Loucy (cell line): Measurements from ENCODE around the gene GDPGP1.

ENCODE experiments used
- H2AFZ ChIP-seq: fragments of 200-600 bp; sonication (generic); 2 replicates; pipeline ENCODE4 v1.6.0; 2016; ENCODE audit warnings: antibody characterized with exemption, mild to moderate bottlenecking, low read length, moderate library complexity
- H3F3A ChIP-seq: fragments of 200-600 bp; 2 replicates; pipeline ENCODE4 v1.6.0; 2016; ENCODE audit warnings: antibody characterized with exemption, low read depth, mild to moderate bottlenecking
- H3K27me3 ChIP-seq: fragments of 200-600 bp; sonication (generic); 2 replicates; pipeline ENCODE4 v1.6.1; 2014; ENCODE audit warnings: low read length, mild to moderate bottlenecking; ENCODE audit not compliant: insufficient read depth, poor library complexity, severe bottlenecking
- H3K36me3 ChIP-seq: fragments of 200-600 bp; sonication (generic); 2 replicates; pipeline ENCODE4 v1.6.1; 2016; ENCODE audit warnings: low read length; ENCODE audit not compliant: insufficient read depth
- H3K4me1 ChIP-seq: fragments of 200-600 bp; sonication (generic); 2 replicates; pipeline ENCODE4 v1.5.1; 2014; ENCODE audit warnings: low read length, mild to moderate bottlenecking; ENCODE audit not compliant: insufficient read depth, poor library complexity, severe bottlenecking
- H3K4me2 ChIP-seq: fragments of 200-600 bp; sonication (generic); 2 replicates; pipeline ENCODE4 v1.6.0; 2014; ENCODE audit warnings: antibody characterized with exemption, low read length, low read depth, mild to moderate bottlenecking; ENCODE audit not compliant: poor library complexity, severe bottlenecking
- H3K4me3 ChIP-seq: fragments of 200-600 bp; sonication (generic); 2 replicates; pipeline ENCODE4 v1.5.1; 2014; ENCODE audit warnings: low read length, mild to moderate bottlenecking, mixed read lengths; ENCODE audit not compliant: poor library complexity, severe bottlenecking
- H3K79me2 ChIP-seq: fragments of 200-600 bp; sonication (generic); 2 replicates; pipeline ENCODE4 v1.6.1; 2014; ENCODE audit warnings: low read length; ENCODE audit not compliant: insufficient read depth
- H3K9ac ChIP-seq: fragments of 200-600 bp; sonication (generic); 2 replicates; pipeline ENCODE4 v1.6.0; 2014; ENCODE audit warnings: mild to moderate bottlenecking, low read depth, low read length, moderate library complexity; ENCODE audit not compliant: poor library complexity, severe bottlenecking
- H3K9me2 ChIP-seq: fragments of 200-600 bp; sonication (generic); replicated peaks from 2 replicates; pipeline ENCODE4 v1.6.1; 2016; ENCODE audit warnings: low read depth, low read length, mixed read lengths
- H3K9me3 ChIP-seq: fragments of 200-600 bp; sonication (generic); 2 replicates; pipeline ENCODE4 v1.6.1; 2014; ENCODE audit warnings: mild to moderate bottlenecking, antibody characterized with exemption, low read length, low read depth; ENCODE audit not compliant: insufficient read depth
- H4K20me1 ChIP-seq: fragments of 200-600 bp; sonication (generic); 2 replicates; pipeline ENCODE4 v1.6.0; 2014; ENCODE audit warnings: antibody characterized with exemption, low read length, mild to moderate bottlenecking; ENCODE audit not compliant: insufficient read depth, poor library complexity, severe bottlenecking
- CTCF ChIP-seq: fragments of 200-600 bp; sonication (generic); conservative IDR thresholded peaks from 2 replicates; pipeline ENCODE4 v1.5.1; 2014; ENCODE audit warnings: mild to moderate bottlenecking, antibody characterized with exemption, low read length
- EZH2phosphoT487 ChIP-seq: fragments of 200-600 bp; IDR thresholded peaks from 2 replicates; pipeline ENCODE4 v1.6.1; 2018; ENCODE audit warnings: antibody characterized with exemption, mild to moderate bottlenecking, moderate library complexity, borderline replicate concordance

Gene GDPGP1

GRCh38 chr15:90212221-90213098 lies 21.5 kb upstream of the GDPGP1 start:
- H4K20me1 ChIP-seq, result no peaks in the 10 kb centered on the region
- H3K36me3 ChIP-seq, result no peaks in the 10 kb centered on the region; the same call in 1 of the 2 replicates
- TF ChIP-seq CTCF, result no peak
- TF ChIP-seq EZH2phosphoT487, result no peak
- no peaks in the 10 kb centered on the region for H3K9me3 ChIP-seq
- H3K9ac ChIP-seq, result no peak overlapping the region
- H2AFZ ChIP-seq, result no peak overlapping the region
- no peaks in the 10 kb centered on the region for H3F3A ChIP-seq
- H3K4me3 ChIP-seq, result no peak overlapping the region
- peaks cover 9% of the 10 kb centered on the region for H3K4me1 ChIP-seq
- no peaks in the 10 kb centered on the region for H3K9me2 ChIP-seq
- peaks cover 27% of the 10 kb centered on the region; the same call in 1 of the 2 replicates for H3K79me2 ChIP-seq
- no peak overlapping the region for H3K4me2 ChIP-seq
- H3K27me3 ChIP-seq, result no peaks in the 10 kb centered on the region

GRCh38 chr15:90213122-90213817 lies 20.7 kb upstream of the GDPGP1 start:
- Histone ChIP-seq H3K27me3 (no peaks in the 10 kb centered on the region), H3K4me2 (no peak overlapping the region), H4K20me1 (no peaks in the 10 kb centered on the region), H3K9ac (no peak overlapping the region), H3K79me2 (peaks cover 23% of the 10 kb centered on the region; the same call in 1 of the 2 replicates), H3K4me3 (no peak overlapping the region), H3F3A (no peaks in the 10 kb centered on the region), H3K4me1 (peaks cover 9% of the 10 kb centered on the region), H3K36me3 (no peaks in the 10 kb centered on the region; the same call in 1 of the 2 replicates), H3K9me2 (no peaks in the 10 kb centered on the region), H2AFZ (no peak overlapping the region), H3K9me3 (no peaks in the 10 kb centered on the region)
- TF ChIP-seq EZH2phosphoT487, result no peak
- TF ChIP-seq CTCF, result no peak

GRCh38 chr15:90213818-90214204 lies 20.2 kb upstream of the GDPGP1 start:
- TF ChIP-seq CTCF (no peak), EZH2phosphoT487 (no peak)
- Histone ChIP-seq H3K36me3 (no peaks in the 10 kb centered on the region; the same call in 1 of the 2 replicates), H3K9me2 (no peaks in the 10 kb centered on the region), H3K4me3 (no peak overlapping the region), H2AFZ (no peak overlapping the region), H3K79me2 (peaks cover 23% of the 10 kb centered on the region; the same call in 1 of the 2 replicates), H3K4me2 (no peak overlapping the region), H3F3A (no peaks in the 10 kb centered on the region), H3K9me3 (no peaks in the 10 kb centered on the region), H3K4me1 (peaks cover 9% of the 10 kb centered on the region), H4K20me1 (no peaks in the 10 kb centered on the region), H3K27me3 (no peaks in the 10 kb centered on the region), H3K9ac (no peak overlapping the region)
